ENCODE measurements around the gene OR52W1.
A peak's percentile ranks its signal among the peaks of the same experiment; 100 is the strongest.
"Not testable (repeated sequence)": the region's sequence is repeated elsewhere in the genome, so short reads cannot be mapped to it uniquely, and the experiment has no call there.

The OR52W1 gene

DNA sequence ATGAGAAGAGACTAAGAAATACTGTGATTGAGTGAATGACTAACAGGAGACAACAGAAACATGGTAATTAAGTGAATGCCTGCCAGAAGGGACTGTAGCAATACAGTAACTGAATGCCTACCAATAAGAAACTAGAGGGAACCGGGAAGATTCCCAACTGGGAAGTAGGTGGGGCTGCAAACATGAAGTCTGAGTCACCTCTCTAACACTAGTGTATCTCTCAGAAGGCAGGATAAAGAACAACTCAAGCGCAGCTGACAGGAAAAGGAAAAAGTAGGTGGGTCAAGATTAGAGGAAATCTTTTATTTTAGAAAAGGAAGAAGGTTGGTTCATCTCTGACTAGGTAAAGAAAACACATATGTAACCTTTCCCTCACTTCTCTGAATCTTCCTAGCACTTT is 20.3 kb downstream of the OR52W1 start:
- DNase-seq: peak; percentile 72

DNA sequence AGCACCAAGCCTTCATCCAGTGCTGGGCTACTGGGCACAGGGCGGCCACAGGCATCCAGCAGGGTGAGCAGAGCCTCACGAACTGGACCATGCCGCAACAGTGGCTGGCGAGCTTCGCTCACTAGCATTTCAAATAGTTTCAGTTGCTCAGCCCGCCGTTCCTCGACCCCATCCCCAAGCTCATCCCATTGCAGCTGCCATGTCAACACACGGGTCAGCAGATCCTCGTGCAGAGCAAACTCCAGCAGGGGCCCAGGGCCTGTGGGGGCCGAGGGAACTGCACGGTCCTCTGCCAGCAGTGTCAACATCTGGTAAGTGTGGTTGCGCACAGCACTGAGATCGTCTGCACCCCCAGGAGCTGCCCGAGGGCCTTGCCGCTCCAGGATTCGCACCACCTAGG is 24.8 kb downstream of the OR52W1 start:
- DNase-seq: no peak

DNA sequence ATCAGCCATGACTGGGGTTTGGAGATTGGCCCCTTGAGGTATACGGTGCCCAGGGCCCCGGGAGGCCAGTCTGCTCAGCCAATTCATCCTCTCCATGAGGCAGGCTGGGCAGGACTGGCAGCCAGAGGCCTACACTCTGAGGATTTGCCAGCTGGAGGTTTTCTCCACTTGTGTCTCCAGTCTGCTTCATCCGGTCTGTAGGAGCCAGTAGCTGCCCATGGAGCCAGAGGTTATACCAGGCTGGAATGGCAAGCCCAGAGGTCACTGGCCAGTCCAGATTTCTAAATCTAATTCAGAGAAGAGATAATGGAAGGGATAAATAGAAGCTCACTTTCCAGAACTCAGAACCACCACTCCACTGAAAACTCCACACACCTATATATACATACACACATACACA is 25.4 kb downstream of the OR52W1 start:
- no peak for DNase-seq

DNA sequence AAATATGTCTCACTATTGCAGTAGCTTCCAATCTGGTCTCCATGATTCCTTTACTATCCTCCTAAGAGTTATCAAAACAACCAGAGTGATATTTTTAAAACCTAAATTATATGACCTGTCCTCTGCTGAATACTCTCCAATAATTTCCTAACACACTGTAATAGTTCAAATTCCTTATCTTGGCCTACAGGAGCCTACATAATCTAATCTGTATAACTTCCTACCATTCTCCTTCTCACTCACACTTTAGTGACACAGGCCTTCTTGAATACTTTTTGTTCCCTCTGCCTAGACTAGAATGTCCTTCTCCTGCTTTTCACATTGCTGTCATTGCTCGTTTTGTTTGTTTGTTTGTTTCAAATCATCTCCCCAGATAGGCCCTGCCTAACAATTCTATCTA is 26.0 kb downstream of the OR52W1 start:
- no peak for DNase-seq

DNA sequence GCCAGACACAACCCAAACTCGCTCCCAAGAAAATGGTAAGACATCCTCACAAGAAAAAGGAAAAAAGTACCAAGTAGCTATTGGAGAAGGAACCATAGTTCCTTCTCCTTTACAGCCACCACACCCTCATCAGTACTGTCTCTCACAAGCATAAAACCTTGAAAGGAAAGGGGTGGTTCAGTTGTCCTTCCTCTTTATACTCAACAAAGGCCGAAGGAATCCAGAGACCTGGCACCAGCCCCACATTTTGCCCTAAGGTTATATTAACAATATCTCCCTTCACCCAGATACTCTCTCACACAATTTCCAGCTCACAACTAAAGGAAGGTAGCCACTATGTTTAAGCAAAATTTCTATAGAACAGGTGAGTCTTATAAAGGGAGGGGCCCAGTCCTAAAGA is 26.9 kb downstream of the OR52W1 start:
- DNase-seq: no peak

DNA sequence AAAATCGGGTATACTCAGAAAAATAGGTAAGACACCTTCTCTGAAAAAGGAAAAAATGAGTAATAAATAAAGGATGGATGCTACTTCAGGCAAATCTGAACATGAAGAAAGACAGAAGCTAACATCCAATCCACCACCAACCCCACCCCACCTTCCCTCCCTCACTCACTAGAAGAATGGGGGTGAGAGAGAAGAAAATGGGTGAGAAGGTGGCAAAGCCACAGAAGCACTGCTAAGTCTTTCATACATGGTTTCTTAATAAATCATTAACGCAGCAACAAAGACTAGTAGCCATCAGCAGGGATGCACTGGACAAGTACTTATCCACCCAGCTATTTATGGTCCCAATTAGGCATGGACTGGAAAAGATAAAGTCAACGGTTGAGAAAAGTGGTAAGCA is 29.5 kb downstream of the OR52W1 start:
- DNase-seq: no peak

DNA sequence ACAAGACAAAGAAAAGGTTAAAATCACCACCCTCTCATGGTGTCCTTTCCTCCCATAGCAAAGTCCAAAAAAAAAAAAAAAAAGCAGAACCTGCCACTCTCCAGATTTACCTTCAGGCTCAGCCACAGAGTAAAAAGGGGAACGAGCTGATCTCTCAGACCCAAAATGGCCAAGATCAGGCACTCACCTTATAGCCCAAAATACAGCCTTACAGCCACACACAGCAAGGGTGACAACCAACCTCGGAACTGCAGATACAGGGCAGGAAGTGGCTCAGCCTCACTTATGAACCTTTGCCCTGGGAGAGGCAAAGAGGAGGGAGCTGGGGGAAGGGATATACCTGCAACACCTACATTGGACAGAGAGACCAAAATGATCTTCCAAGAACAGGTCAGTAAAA is 30.9 kb downstream of the OR52W1 start:
- no peak for DNase-seq

DNA sequence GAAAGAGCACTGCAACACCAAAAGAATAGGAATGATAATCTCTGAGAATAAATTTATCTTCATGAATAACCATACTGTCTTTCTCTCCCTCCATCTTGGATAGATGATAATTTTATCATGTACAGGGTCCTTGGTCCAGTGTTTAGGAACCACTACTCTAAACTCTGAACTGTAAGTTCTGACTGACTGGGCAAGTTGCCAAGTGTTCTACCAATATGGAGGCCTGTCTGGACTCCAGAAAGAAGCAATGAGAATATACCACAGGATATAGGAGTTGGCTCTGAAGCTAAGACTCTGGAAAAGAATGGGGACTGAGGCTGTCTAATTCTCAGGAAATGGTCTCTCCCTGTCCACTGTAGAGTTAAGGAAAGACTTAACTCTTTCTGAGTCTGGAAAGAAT is 33.9 kb downstream of the OR52W1 start:
- no peak for DNase-seq

DNA sequence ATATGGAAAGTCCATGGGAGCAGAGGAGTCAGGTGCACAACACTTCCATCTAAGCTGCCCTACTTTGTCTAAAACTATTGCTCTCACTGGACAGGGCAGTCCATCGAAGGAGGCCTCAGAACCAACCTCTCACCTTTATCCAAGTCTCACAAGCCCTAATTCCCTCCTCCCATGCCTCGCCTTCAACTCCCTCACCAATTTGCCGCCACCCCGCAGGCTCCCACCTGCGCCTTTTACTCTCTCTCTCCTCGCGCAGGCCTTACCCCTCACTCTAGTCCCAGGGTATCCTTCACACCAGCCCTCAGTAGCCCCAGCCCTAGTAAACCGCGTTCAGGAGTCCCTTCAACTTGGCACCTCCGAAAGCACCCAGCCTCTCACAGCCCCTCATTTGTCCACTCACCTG is 35.0 kb downstream of the OR52W1 start:
- no peak for DNase-seq

DNA sequence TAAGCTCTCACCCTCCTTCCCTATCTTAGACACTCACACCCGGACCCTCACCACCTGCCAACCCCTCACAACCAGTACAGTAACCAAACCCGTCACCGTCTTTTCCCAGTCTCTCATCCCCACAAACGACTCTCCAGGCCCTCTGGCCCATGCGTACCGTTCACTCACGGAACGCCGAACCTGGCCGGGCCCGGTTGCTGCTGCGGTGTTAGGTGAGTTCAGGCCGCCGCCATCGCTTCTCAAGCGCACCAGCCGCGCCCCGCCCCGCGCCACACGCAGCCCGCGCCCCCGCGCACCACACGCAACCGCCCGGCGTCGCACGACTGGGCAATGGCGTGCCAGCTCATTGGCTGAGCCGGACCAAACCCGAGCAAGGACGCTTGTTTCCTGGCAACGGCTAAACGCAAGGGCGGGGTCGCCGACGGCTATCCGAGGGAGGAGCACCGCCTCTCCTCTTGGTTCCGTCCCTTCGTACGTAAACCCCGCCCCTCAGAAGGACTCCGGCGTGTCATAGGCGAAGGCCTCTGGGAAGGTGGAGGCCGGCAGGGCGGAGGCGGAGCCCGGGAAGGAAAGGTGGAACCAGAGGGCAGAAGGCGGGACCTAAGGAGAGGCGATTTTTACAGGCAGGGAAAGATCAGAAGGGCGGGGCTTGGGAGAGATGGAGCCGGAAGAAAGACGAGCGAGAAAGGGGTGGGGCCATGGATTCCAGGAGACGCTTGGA is 35.5 kb downstream of the OR52W1 start, which contains the start of gene FHIP1B:
FHIP1B (minus strand) TSS at position 250 of the 721 bp plus-strand sequence. CDS start 10,120 bp downstream, outside the sequence.
- peak; percentile 100 for DNase-seq

DNA sequence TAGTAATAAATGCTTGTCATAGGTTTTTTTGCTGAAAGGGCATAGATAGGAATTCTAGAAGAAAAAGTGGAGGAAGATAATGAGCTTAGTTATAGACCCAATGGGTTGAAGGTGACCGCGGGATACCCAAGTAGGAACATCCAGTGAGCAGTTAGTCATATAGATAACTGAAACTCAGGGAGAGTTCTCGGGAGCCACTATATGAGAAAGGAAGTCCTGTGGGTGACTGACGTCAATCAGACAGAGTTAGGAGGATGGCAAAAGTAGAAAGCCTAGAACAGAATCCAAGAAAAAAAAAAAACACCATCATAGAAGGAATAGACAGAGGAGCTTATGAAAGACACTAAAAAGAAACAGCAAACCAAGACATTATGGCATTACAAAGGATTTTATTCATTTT is 38.2 kb downstream of the OR52W1 start:
- DNase-seq: no peak

DNA sequence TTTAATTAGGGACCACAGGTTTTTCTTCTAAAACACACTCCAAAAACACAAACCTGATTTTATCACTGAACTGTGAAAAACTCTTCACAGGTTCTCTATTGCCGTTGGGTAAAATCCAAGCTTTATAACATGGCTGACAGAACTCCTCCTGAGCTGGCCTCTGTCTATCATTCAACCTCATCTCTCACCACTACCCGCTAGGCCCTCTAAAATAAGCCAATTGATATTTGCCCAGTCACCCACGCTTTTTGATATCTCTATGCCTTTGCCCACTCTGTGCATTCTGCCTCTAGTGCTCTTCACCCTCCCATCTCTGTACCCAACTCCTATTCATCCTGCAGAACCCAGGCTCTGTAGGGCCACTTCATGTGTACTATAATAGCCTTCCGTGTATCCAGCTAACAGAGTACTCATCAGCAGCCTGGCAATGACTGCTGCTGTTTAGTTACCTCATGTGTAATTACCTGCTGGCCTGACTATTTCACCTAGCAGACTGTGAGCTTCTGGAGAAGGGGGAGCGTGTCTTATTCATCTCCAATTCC is 38.8 kb downstream of the OR52W1 start:
- DNase-seq: no peak

DNA sequence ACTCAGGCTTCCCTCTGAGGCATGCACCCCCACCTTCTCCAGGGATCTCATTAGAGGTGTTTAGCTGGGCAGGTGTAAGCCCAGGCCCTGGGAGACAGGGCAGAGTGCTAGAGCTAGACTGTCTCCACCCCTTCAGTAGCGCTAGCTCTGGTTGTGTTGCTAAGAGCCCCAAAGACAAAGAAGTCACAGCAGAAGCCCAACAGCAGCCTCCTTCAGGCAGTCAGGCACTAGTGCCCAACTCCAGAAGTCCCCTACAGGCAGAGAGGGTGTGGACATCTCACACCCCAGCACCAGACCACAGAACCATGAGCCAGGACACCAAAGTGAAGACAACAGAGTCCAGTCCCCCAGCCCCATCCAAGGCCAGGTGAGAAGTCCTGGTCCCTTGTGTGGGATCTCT is 39.9 kb downstream of the OR52W1 start, which contains the start of gene CNGA4:
CNGA4 (plus strand) TSS at position 188 of the 400 bp plus-strand sequence; CDS start at position 306, 118 bp downstream.
- no peak for DNase-seq

DNA sequence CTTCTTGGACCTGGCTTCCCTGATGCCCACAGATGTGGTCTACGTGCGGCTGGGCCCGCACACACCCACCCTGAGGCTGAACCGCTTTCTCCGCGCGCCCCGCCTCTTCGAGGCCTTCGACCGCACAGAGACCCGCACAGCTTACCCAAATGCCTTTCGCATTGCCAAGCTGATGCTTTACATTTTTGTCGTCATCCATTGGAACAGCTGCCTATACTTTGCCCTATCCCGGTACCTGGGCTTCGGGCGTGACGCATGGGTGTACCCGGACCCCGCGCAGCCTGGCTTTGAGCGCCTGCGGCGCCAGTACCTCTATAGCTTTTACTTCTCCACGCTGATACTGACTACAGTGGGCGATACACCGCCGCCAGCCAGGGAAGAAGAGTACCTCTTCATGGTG is 41.1 kb downstream of the OR52W1 start:
- DNase-seq: no peak

DNA sequence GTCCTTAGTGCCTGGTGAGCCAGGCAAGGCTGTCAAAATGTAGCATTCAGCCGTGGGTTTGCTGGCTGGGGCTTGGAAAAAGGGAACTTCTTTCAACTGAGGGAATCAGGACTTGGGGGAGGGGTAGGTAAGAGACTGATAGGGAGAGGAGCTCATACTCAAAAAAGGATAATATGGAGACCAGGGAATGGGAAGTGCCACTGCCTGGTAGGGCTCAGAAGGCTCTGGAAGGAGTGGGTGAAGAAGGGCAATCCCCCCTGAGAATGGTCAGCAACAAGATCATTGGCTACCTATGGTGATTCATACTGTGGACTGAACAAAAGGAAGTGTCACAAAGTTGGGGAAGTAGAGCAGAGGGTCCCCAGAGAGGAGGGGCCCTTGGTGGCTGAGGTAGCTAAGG is 41.8 kb downstream of the OR52W1 start:
- no peak for DNase-seq

DNA sequence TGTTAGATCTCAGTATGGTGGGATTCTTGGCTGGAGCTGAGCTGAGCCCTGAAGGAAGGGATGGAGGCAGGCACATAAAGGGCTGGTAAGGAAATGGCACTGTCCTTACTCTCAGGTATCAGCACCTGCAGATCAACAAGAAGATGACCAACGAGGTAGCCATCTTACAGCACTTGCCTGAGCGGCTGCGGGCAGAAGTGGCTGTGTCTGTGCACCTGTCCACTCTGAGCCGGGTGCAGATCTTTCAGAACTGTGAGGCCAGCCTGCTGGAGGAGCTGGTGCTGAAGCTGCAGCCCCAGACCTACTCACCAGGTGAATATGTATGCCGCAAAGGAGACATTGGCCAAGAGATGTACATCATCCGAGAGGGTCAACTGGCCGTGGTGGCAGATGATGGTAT is 42.3 kb downstream of the OR52W1 start:
- DNase-seq: no peak

DNA sequence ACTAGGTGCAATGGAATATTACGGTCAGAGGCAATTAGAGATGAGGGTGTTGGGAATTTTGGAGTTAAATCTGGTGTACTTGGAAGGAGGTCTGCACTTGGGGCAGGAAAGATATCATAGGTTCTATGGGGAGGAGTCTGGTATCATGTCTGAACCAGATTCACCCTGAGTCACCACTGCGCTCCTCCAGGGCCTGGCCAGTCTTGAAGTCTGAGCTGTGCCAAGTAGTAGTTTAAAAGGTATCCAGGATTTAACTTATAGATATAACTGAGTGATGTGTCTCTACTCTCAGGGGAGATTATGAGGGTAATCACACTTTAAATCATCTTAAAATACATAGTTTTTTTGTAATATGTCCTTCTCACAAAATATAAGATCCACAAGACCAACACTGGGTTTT is 46.5 kb downstream of the OR52W1 start:
- no peak for DNase-seq

DNA sequence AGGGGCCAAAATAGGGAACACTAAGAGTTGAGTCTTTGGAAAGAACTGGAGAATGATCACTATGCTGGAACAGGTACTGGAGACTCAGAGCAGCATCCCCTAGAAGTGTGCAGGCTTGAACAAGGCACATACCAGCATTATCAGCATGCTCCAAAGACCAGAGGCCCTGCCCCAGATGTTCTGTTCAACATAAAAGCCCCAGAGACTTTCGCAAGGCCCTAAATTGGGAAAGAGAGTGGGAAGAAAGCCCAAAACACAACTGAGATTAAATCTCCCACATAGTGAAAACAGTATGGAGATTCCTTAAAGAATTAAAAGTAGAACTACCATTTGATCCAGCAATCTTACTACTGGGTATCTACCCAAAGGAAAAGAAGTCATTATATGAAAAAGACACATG is 49.2 kb downstream of the OR52W1 start:
- DNase-seq: no peak

DNA sequence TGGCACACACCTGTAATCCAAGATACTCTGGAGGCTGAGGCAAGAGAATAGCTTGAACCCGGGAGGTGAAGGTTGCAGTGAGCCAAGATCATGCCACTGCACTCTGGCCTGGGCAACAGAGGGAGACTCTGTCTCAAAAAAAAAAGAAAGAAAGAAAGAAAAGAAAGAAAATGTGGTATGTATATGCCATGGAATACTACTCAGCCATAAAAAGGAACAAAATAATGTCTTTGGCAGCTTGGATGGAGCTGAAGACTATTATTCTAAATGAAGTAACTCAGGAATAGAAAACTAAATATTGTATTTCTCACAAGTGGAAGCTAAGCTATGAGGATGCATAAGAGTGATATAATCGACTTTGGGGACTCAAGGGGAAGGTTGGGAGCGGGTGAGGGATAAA is 49.9 kb downstream of the OR52W1 start:
- not testable (repeated sequence) for DNase-seq

All from fibroblast of skin of back (primary cell).